GM12874 (cell line): Measurements from ENCODE around the gene COL6A3.

Experiments
- TF ChIP-seq, protein P1 (sequence below): IDR thresholded peaks from 2 replicates; pipeline ENCODE4 v1.5.1; 2011; ENCODE audit warnings: low read depth, mild to moderate bottlenecking, control low read depth, low read length, moderate library complexity; ENCODE audit not compliant: insufficient read depth

Gene COL6A3

GRCh38 chr2:237309011-237309410 is 105.0 kb downstream of the COL6A3 start:
- TF ChIP-seq, protein P1, sequence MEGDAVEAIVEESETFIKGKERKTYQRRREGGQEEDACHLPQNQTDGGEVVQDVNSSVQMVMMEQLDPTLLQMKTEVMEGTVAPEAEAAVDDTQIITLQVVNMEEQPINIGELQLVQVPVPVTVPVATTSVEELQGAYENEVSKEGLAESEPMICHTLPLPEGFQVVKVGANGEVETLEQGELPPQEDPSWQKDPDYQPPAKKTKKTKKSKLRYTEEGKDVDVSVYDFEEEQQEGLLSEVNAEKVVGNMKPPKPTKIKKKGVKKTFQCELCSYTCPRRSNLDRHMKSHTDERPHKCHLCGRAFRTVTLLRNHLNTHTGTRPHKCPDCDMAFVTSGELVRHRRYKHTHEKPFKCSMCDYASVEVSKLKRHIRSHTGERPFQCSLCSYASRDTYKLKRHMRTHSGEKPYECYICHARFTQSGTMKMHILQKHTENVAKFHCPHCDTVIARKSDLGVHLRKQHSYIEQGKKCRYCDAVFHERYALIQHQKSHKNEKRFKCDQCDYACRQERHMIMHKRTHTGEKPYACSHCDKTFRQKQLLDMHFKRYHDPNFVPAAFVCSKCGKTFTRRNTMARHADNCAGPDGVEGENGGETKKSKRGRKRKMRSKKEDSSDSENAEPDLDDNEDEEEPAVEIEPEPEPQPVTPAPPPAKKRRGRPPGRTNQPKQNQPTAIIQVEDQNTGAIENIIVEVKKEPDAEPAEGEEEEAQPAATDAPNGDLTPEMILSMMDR = no peak

- TF ChIP-seq, protein P1 = no peak
Measured at GRCh38 chr2:237307474-237307873, 106.5 kb downstream of the COL6A3 start.

DNA sequence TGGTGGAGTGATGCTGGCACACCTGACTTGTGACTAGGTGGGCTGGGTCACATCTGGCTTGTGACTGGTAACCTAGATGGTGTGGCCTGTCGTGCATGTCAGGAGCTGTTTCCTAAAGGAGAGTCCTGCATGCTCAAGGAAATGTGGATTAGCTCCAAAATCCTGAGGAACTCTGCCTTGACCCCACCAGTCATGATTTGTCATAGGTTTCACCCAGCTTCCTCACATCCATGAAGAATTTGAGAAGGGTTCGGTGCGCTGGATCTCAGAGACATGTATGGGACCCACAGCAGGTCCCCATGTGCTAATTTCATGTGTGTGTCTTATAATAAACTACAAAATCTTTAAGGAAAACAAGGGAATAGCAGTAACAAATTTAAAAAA is 107.2 kb downstream of the COL6A3 start:
- TF ChIP-seq, protein P1 = no peak

GRCh38 chr2:237306083-237306786 is 107.7 kb downstream of the COL6A3 start:
- TF ChIP-seq, protein P1 = no peak

- TF ChIP-seq, protein P1 = no peak
Measured at GRCh38 chr2:237305579-237305978, 108.4 kb downstream of the COL6A3 start.

- TF ChIP-seq, protein P1 = no peak
Measured at GRCh38 chr2:237304763-237305514, 109.0 kb downstream of the COL6A3 start.

- TF ChIP-seq, protein P1 = no peak
Measured at GRCh38 chr2:237301595-237301994, 112.4 kb downstream of the COL6A3 start.
